ENCODE data around the gene USP10.

USP10 gene

DNA sequence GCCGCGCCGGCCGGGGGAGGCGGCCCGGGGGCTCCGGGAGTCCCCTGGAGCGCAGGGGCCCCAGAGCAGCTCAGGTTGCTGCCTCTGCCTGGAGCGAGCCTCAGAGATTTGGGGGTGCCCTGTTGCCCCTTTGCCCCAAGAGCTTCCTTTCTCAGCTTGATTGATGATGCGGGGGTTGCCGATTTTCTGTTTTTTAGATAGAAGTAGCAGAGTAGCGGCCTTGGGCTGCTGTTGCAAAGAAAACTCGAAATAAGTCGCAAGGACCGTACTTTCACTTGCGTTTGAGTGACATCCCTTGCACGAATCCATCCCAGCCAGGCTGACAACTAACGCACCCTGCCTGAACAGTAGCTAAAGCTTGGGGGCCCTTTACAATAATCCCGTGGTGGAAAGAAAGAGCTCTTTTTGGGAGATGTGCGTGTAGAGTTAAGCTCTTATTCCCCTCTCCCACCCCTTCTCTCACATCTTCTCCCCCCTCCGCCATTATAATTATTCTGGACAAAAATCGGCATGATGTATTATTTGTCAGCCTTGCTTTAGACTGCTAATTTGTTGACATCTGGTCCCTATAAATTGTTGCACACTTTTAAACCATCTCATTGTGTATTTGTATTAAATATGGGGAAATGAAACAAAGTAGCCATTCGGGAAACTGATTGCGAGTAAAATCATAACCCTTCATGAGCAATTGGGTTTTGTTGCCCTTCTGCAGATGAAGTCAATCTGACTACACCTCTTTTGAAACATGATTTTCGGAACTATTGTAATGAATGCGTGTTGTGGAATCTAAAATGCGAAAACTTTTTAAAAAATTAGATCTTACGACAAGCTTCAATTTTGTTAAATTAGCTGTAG is 873 bp downstream of the USP10 start:
- DNase-seq (ENCODE audit: low read depth): peak; percentile 3

- no peak for DNase-seq (ENCODE audit: low read depth)
These were observed 3.9 kb downstream of the USP10 start for GRCh38 chr16:84703681-84704080.

DNA sequence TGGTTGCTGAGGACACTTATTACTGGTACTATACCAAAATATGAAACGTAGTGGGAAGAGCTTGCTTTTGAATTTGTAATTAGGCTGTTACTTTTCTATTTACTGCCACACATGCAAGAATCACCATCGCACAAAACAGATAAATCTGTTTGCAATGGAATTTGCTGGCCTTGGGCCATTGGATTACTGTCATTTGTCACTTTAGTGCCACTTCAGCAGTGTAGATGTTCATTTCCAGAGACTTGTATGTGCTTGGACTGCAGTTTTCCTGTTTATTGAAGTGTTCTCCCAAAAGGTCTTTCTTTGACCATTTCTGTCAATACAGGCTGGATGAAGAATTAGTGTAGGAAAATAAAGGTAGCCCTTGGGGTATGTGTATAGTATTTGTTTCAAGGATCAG is 4.5 kb downstream of the USP10 start:
- DNase-seq (ENCODE audit: low read depth): no peak

- no peak for DNase-seq (ENCODE audit: low read depth)
These were observed 7.1 kb downstream of the USP10 start for GRCh38 chr16:84706856-84707255.

DNA sequence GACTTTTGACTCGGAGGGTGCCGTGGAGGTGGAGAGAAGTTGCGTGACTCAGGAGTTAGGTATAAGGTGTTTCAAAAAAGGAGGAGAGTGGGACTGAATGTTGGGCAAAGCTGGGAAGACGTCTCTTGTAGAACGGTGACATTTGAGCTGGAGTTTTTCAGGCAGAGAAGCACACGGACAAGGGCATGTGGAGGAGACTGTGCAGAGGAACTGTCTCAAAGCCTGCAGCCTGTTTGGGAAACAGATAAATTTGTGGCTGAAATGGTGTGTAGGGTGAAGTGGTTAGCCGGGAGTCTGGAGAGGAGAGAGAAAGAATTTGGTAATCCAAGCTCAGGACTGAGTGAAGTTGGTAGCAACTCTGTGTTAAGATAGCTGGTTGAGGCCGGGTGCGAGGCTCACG is 9.8 kb downstream of the USP10 start:
- DNase-seq (ENCODE audit: low read depth): no peak

DNA sequence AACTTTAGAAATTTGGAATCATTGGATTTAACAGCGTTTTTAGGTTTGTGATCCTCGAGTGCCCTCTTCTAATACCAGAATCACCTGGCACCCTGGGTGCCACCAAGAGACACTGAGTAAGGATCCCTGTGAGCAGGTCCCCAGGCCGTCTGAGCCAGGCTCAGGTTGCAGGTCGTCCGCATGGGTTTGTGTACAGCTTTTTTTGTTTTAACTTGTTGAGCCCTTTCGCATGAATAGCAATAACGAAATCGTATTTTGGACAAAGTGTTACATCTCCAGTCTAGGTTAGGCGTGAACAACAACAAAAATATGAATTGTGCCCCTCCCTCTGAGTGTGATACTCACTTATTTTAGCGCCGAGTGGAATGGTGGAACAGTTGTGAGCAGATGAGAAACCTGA is 10.9 kb downstream of the USP10 start:
- no peak for DNase-seq (ENCODE audit: low read depth)

GRCh38 chr16:84712138-84712671 is 12.4 kb downstream of the USP10 start:
- DNase-seq (ENCODE audit: low read depth): no peak

DNA sequence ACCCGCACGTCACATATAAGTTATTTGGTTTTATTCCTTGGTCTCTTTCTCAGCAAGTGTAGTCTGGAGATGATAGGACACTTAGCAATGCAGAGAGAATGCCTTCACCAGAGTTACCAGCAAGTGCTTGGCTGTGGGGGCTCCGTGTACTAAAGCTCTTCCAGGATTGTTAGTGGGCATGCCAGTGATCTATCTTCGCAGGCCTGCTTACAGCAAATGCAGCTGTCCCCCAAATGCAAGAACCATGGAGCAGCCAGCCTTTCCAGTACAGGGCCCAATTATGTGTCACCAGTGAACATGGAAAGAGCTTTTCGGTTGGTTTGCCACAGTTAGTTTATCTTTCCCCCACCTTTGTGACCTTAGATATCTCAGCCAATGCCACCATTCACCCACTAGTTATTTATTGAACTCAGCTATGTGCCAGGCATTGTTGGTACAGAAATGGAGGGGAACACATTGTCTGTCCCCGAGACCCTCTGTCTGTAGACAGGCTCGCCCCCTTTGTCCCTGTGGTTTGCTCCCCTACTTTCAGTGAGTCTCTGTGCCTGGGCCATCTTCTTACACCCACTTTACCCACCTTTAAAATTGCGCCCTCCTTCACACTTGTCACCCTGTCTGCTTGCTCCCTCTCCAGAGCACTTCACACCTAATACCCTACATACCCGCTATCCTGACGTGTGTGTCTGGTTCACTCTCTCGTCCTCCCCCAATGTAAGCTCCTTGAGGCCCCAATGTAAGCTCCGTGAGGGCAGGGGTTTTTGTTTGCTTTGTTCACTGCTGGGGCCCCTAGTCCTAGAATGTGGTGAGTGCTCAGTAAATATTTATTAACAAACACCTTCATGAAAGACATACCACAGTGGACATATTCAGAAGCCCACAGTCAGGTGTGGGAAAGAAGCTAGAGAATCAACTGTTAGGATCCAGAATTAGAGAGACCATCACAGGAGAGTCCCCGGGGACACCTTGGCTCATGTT is 13.3 kb downstream of the USP10 start:
- DNase-seq (ENCODE audit: low read depth): no peak

DNA sequence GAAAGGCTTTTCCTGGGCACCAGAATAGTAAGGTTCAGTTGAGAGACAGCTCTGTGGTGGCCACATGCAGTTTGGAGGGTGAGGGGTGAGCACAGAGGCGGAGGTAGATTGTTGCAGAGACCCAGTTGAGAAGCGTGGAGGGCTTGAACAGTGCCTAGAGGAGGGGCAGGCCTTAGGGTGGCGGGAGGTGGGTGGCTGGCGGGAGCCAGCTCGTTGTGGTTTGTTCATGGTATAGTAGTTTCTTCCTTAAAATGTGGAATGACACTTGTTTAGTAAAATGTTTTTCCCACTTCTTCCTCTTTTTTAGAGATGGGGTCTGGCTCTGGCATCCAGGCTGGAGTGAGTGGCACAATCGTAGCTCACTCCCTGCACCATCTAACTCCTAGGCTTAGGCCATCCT is 14.2 kb downstream of the USP10 start:
- DNase-seq (ENCODE audit: low read depth): no peak

DNA sequence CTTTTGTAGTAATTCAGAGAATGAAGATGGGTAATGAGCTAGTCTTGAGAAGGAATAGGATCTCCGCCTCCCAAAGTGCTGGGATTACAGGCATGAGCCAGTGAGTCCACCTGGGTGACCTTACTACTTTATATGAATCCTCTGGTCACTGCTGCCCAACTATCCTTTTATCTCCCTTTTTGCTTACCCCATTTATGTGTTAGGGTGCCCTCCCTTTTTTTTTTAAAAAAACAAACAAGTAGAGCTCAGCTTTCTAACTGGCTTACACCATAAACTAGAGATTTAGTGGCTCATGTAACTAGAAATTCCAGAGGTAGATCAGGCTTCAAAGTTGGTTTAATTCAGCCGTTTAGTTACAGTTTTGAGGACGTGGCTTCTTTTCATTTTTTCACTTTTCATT is 15.6 kb downstream of the USP10 start:
- no peak for DNase-seq (ENCODE audit: low read depth)

DNA sequence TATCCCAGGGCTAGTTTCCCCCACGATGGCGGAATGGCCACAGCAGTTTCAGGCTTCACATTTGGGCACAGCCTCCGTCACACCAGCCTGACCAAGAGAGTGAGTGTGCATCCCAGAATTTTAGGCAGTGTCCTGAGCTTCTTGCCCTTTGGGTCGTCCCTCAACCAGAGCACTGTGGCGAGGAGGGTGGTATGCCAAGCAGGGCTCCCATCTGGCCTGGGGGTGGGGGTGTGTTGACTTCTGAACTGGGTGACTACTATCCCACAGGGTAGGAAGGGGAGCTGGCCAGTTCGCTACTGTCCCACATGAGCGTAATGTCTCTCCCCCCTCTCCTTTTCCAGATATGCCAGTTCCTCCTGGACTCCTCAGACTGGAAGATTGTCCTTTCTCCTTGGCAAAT is 16.1 kb downstream of the USP10 start:
- DNase-seq (ENCODE audit: low read depth): no peak

DNA sequence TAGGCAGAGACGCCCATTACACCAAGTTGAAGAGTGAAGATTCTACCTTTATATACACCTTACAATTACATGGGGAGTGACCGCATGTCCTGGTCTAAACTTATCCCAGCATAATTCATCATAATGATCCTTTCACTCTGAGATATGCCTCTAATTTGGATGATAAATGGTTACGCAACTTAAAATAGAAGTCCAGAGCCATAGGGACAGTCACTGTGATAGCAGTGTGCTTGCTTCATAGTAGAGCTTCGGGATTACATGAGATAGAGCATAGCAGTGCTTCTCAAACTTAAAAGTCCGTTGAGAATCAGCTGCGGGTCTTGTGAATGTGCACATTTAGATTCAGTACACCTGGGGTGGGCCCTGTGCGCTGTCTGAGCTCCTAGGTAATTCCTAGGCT is 16.9 kb downstream of the USP10 start:
- no peak for DNase-seq (ENCODE audit: low read depth)

DNA sequence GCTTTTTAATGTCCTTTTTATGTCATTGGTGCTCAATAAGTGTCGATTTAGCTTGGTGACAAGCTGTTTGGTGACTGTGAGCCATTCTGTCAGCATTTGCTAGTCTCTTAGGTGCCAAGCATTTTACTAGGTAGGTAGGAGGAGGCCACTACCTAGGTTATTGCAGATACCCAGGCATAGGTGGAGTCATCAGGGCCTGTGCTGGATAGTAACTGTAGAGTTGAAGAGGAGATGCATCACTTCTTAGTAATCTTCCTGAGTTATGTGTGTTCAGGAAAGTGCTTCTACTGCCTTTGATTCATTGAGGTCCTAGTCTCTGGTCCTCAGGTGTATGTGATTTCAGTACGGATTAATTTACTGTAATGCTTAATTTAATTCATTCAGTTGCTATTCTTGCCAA is 17.7 kb downstream of the USP10 start:
- DNase-seq (ENCODE audit: low read depth): no peak

DNA sequence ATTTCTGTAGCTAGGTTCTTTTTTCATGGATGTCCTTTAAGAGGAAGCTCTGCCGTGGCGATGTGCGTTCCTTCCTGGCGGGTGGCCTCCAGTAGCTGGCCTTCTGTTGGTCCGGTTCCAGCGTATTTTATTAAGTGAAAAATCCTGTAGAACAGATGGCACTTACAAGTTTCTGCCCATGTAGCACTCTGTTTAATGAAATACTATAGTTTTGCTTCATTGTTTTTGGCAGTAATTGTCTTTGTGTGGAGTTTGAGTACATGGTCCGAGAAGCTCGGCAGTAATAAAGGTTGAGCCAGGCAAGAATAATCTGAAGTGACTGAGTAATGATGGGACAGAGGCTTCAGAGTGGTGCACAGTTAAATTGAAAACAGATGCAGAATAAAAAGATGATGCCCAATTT is 20.4 kb downstream of the USP10 start:
- no peak for DNase-seq (ENCODE audit: low read depth)

DNA sequence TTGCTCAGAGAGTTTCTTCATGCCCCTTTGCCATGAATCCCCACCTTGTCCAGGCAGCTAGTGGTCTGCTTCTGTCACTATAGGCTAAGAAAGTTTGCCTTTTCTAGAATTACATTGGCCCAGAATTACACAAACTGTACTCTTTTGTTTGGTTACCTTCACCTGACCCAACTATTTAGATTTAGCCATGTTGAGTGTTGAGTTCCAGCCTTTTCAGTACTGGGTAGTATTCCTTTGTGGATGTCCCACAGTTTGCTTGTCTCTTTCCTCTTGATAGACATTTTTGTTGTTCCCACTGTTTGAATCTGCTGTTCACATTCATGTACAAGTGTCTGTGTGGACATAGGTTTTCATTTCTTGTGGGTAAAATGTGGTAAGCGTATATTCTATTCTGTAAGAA is 22.3 kb downstream of the USP10 start:
- DNase-seq (ENCODE audit: low read depth): no peak

DNA sequence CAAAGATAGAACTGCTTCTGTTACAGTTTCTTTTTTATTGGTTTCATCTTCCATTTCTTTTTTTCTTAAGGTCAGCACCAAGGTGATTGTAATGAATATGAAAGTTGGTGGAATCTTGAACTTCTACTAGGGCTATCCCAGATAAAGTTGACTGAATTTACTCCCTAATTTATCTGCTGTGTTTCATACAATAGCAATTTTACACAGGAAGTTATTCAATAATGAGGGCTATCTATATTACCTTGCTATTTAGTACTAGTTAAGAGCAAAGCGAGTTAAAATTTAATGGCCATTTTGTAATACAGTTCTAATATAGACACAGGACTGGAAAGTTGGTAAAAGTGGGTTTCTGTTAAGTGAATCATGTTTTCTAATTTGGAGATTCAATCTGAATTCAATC is 24.1 kb downstream of the USP10 start:
- DNase-seq (ENCODE audit: low read depth): no peak

DNA sequence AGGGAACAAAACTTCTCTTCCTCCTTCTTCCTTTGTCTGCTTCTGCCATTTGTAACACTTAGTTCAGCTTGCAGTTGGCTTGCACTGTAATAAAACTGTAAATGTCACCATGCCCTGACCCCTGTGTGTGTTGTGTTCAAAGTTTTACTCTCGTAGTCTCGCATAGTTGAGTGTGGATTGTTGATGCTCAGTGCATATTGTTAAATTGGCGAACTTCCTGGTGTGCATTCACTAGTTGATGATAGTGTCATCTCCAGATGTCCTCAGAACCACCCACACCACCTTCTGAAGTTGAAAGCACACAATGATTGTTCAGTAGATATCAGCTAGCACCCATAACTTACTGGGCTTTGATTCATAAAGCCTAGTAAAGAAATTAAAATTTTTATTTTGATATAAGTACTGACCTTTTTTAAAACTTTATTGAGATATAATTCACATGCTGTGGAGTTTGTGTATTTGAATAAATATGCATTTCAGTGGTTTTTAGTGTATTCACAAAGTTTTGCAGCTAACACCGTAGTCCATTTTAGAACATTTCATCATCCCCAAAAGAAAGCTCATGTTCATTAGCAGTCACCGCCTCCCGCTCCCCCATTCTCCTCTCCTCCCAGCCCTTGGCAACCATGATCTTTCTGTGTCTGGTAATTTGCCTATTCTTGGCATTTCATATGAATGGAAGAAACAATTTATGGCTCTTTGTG is 25.0 kb downstream of the USP10 start:
- no peak for DNase-seq (ENCODE audit: low read depth)

DNA sequence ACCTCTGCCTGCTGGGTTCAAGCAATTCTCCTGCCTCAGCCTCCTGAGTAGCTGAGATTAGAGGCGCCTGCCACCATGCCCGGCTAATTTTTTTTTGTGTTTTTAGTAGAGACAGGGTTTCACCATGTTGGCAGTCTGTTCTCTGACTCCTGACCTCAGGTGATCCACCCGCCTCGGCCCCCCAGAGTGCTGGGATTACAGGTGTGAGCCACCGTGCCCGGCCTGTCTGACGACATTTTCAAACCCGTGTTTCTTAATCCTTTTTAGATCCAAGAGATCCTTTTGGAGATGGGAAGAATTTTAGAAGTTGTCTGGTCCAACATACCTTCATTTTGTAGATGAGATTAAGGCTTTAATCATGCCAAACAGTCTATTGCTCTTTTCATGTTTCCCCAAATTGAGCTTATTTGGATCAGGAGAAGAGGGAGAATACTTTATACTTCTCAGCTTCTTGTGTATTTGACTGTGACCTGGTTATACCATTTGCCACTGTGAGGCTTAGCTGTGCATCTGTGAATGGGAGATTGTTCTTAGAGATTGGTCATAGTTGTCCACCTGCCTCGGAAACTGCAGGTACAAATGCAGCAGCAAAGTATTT is 25.8 kb downstream of the USP10 start:
- no peak for DNase-seq (ENCODE audit: low read depth)

- DNase-seq (ENCODE audit: low read depth): peak; percentile 82
These were observed 26.4 kb downstream of the USP10 start for GRCh38 chr16:84726079-84726668.

DNA sequence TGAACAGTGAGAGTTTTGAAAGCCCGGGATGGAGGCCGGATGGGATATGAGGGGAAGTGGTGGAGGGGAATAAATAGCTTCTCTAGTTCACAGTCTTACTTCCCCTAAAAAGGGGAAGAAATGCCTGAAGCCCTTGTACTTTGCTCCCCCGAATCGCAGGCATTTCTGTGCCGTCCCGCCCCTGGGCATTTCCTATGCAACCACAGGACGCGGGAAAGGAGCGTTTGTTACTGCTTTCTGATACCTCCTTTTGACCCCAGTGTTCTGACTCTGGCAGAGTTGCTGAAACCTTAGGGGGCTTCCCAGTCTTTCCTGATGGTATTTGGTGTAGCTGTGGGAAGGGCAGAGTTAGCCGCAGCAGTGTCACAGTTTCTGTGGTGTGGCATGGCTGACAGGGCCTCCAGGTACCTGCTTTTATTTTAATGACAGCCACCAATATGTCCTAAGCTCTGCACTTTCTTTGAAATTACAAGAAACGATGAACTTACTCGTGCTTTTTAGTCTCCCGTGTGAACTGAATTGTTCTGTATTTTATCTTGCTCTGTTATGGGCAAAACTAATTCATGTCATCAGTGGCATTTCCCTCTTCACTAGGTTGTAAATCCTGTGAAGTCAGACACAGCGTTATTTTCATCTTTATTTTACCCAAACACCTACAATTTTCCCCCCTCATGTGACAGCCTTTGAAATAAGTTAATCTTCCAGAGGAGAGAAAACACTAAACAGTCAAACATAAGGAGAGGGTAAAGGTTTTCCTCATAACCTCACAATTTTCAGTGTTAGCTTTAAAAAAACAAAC is 27.1 kb downstream of the USP10 start:
- no peak for DNase-seq (ENCODE audit: low read depth)
